GM21576 (cell line): ENCODE results near the gene ERC2.

ENCODE experiments used
- ATAC-seq: cut with Tn5 transposase; IDR thresholded peaks from one replicate; pipeline ENCODE4 v1.9.1; 2021; ENCODE audit warnings: mild to moderate bottlenecking, moderate library complexity; ENCODE audit not compliant: unreplicated experiment

Gene ERC2

DNA sequence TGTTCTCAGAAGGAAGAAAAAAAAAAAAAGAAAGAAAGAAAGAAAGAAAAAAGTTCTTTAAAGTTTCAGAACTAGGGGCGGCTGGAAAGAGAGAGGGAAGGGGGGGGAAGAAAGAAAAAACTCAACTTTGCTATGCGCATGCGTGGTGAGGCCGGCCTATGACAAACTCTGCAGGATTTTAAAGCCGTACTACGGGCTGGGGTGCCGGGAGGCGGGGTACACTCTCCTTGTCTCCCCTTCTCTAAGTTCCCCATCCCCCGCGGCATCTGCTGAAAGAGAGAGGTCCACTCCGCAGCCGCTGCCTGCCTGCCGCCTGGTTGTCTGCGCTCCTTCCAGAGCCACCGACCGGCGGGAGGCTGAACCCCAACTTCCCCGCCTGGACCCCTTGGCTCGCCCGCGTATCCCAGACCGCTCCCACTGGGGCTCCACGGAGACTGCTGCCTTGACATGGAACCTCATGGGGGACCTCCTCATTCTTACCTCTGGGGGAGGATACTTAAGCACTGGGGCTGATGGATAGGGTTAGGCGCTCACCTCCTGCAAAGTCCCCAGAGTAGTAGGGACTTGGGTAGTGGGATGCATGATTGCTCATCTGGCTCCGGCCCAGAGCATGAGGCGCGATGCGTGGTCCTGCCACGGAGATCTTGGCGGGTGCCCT is 979.7 kb downstream of the ERC2 start:
- no peak for ATAC-seq

DNA sequence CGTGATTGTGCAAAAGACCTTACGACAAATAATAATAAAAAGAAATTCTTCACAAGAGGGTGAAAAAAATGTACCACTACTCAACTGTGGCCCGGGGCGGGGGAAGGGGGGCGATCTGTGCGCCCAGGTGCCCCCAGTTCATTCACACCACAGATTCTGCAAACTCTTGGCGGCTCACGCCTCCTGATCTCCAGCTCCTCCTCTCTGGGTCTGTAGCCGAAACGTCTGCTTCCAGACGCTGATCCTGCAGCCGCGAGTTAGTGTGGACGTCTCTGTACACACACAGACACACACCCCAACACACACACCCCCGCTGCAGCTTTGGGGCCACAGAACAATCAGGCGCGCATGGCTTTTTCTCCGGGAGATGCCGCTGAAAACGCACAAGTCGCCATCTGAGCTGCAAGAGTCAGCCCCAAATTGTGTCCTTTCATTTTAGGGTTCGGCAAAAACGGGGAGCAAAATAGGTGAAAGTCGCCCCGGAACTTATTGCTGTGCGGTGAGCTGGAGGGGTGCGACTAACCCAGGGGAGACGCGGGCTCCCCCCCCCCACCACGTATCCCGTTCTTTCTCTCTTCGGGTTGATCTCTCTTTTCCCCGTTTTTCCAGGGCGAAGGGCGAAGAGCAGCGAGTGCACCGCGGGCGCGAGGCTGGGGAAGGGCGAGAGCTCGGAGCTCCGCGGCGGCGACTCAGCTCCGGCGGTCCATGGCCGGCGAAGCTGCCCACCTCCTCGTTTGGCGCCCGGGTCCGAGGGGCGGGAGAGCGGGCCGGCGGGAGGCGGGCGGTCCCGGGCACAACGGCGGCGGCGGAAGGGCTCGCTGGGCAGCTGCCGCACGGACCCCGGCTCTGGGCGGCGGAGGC is 980.7 kb downstream of the ERC2 start:
- no peak for ATAC-seq

DNA sequence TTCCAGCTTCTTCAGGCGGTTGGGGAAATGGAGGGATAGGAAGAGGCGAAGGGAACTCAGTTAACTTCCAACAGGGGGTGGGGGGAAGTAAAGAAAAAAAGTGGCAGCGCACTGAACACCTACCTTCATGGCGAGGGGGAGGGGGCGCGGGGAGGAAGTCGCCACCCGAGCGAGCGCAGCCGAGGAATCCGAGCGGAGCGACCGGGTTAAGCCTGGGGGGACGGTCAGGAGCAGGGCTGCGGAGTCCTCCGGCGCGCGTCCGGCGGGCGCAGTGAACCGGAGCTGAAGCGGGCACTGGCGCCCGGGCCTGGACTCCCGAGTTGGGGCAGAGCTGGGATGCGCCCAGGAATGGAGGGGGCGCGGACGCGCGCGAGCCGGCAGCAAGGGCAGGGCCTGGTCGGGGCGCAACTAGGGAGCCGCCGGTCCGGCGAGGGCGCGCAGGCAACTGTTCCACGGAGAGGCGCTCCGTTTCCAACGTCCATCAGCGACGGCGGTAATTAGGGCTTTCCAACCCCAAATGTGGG is 981.3 kb downstream of the ERC2 start, which contains the start of gene WNT5A:
Gene WNT5A, minus strand, starts transcription at position 450 of the 524 bp plus-strand sequence. Its CDS starts 321 bp downstream, at position 129.
- no peak for ATAC-seq

DNA sequence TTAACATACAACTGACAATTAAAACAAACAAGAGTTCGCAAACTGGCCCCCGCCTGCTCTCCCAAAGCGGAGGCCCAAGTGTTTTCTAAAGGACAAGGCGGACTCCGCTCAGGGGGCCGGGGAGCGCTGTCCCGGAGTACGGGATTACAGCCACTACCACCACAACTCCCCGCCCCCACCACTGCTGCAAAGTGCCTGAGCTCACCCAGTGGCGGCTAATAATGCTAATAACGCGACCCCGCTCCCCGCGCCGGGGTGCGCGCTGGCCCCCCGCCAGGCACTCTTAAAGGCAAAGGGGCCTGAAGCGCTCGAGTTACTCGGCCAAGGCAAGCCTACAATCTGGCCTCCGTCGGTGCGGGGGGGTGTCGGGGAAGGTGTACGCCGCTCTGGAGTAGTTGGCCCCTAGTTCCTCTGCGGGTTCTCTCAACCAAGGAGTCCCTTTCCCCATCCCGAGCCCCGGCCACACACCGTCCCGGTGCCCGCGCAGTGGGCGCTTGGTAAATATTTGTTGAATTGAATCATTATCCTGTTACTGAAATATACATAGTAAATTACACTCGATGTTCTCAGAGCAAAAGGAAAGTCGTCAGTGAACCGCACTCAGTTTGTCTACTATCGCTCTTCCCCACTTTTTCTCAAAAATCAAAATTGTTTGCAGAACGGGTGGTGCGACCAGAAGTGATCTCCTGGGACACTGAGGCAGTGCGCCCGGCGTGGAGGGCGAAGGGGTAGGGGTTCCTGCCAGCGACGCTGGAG is 982.0 kb downstream of the ERC2 start:
- no peak for ATAC-seq

DNA sequence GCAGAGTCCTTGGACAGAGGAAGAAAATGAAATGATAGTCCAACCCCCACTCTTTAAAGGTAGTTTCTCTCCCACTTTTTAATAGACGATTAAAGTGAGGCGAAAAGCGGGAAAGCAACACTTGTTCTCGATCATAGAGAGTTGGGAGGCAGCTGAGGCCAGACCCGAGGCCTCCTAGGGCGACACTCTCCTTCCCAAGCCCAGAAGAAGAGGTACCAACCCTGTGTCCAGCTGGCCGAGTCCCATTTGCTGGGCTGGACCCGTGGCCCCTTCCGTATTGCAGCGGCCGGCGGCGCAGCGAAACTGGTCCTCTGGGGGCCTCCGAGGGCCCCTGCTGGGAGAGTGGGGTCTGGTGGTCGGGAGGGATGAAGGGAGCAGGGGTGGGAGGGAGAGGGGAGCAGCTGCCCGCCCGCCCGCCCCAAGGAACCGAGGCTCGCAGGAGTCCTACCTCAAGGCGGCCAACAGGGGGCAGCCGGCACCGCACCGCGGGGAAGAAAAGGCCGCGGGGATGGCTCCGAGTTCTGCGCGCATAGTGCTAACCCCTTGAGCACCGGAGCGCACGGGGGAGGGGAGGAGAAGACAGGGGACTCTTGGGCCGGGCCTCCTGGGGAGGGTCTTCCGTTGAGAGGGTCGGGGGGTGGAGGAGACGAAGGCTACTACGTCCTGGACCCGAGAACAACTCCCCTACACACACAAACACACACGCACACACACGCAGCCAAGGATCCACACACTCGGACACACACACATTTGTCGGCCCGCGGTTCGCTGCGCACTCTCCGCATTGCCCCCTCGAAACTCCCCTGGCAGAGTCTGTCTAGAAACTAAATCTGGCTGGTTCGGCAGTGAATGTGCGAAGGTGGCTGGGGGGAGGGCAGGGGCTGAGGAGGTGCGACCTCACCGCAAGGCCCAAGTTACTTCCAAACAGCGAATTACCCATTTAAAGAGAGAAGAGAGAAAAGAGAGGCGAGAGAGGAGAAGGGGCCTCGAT is 983.2 kb downstream of the ERC2 start:
- ATAC-seq = peak; percentile 49

DNA sequence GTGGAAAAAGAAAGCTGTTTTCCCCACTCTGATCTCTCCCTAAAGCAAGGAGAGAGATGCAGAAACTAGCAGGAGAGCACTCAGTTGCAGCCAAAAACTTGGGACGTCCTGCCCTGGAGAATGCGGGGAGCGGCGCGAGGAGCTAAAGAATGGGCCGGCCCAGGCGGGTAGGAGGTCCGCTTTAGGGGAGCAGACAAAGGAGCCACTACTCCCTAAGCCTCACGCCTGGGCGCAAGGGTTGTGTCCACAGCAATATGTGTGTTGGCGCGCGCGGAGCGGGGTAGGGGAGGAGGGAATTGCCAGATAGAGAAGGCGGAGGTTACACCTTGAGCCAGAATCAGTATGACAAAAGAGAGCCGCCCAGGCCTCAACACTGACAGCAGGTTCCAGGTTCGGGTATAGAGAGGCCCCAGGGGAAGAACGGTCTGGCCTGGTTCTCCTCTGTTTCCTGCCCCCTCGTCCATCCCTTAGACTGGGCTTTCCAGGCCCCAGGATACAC is 984.0 kb downstream of the ERC2 start:
- no peak for ATAC-seq

DNA sequence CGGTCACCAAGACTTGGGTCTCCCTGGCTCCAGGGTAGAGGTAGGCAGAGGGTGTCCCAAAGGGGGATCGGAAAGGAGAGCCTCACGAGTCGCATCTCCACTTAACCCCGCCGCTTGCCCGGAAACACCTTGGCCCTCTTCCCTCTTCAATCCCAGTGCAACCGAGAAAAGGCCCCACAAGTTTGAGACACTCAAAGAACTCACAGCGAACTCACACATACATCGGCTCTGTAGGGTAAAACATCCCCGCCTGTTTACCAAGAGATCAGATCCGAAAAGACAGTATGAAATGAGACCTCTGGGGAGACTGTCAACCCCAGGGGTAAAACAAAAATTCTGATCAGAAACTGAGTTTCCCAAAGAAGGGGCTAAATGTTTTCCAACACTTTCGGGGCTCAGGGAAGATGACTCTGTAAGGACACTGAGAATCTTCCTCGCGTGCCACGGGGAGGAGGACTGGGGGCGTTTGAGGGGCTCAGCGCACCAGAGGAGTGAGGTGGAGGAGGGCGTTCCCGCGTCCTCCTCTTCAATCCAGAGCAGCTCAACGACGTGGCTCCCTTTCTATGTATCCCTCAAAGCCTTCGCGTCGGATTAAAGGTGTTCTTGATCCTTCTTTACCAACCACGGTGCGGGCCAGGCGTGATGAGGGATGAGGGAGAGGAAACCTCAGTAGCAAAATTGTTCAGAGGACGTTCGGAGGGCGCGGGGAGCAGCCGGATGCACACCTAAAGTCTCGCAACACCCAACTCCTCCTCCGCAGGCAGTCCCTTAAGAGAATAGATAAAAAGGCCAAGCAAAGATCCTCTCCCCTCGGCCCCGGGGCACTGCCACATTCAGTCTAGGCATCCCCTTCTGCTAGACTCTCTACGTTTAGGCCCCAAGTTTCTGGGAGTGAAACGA is 984.8 kb downstream of the ERC2 start:
- ATAC-seq = no peak

DNA sequence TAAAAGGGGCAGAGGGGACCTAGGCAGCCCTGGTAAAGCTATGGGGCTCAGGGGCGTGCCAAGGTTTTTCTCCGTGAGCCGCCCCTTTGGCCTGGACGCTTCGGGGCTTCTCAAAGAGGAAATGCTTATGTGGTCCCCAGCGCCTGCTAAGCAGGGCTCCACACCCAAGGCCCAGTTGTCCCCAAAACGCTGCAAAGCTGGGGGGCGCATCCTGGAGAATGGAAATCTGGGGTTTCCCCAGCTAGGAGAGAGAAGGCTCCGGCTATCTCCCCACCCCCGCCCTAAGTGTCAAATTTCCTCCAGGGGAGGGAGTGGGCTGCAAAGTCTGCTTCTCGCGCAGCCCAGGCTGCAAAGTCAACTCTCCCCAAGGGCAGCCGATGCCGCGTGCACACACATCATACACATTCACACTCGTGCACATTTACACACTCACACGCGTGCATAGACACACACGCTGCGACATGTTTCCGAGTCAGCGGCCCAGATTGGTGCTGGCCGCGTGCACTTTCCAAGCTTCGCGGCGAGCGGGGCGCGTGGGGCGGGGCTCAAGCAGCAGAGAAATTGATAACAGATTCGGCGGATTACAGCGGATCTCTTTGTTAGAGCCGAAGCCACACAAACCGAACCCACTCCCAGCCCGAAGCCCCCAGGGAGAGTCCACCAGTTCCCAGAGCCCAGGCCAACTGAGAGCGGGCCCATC is 985.6 kb downstream of the ERC2 start:
- ATAC-seq = no peak

DNA sequence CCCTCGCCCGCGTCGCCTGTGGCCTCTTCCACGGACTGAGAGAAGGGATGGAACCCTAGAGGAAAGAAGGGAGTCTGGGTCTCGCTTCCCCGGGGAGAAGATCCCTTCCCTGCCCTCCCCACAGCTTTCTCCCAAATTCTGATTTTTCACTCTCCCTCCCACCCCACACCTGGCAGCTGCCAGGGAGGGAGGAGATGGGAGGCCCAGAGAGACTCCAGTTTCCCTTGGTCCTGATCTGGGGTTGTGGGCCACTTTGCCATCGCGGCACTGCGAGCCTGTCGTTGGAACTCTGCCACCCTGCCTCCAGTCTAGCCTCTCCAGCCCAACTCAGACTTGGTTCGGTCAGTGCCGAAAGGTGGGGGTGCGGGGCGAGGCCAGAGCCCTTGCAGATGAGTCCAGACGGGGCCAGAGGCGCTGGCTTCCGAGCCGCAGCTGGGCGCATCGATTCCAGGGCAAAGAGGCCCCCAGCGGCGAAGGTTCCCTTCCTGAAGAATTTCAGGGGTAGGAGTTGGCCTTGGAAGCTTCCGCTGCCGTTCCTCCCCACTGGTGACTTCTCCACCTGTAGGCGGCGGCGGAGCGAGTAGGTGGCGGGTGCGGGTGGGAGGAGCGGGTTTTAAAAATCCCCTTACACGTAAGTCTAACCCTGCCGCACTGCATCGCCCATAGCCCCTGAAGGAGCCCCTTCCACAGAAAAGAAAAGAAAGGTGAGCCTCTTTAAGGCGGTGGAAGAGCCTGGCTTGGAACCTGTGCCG is 986.3 kb downstream of the ERC2 start:
- ATAC-seq = no peak

DNA sequence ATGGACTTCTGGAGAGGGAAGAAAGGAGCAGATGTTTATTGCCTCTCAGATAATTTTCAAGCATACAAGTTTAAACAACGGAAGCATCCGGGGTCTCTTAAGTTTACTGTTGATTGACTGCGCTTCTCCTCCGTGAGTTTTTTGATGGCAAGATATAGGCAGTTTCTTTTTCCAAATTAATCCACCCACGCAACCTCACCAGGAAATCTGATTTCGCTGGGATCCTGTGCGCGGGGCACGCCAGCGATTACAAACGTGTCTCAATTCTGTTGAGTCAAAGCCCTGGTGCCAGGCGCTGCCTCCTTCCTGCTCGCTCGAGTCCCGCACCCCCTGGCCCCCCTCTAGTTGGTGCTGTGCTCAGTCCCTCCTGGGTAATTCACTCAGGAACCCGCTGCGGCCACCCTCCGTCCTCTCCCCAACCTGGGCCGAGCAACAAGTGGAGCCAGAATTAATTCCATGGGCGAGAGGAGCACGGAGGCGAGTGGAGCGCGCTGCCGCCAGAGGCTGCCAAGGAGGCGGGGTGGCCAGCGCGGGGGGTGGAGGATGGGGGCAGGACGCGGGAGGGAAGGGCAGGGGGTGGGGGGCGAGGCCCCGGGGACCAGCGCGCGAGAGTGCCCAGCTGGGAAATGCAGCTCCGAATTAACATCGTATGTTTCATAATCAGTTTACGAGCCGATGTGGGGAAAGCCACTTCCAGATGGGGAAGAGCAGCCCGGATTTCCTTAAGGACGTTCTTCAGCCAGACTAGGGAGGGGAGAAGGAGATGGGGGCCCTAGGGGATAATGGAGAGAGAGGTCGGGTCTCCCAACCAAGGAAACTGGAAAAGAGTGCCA is 987.1 kb downstream of the ERC2 start:
- no peak for ATAC-seq

DNA sequence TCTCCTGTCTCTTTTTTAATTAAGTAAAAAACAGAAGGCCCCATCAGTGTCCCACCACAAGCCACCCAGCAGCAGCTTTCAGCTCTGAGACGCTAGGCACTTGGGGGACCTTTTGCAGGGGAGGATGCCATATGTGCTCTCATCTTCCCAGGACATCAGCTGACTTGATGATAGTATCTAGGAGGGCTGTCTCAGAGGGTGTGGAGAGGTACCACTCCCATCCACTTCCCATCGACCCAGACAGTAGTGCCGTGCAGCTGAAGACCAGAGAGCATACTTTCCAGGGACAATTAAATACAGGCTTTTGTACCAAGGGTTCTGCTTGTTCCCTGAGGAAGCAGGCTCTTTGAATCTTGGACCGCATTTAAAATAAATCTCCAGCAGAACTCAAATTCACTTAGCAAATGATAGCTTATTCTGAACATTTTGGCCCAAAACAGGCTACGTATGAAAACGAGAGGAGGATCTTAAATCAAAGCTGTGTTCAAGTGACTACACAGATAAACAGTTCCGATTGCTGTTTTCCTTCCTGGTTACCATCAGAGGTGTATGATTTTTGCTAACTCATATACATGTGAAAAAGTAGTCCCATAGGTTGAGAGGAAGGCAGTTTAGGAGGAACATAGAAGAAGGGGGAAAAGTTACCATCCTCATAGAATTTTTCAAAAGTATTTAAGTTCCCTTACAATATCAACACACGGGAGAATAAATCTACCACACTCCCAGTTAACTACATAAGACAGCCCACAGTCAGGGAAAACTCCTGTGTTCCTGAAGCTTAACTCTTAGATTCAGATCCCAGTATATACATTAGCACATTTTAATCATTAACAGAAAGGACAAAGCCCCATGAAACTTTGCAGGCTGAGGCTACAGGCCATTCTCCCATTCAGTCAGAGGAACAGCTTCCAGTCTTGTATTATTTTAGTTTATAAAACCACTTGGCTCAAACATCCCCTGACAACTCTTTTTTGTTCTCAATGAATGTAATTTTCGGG is 990.7 kb downstream of the ERC2 start:
- ATAC-seq = no peak

DNA sequence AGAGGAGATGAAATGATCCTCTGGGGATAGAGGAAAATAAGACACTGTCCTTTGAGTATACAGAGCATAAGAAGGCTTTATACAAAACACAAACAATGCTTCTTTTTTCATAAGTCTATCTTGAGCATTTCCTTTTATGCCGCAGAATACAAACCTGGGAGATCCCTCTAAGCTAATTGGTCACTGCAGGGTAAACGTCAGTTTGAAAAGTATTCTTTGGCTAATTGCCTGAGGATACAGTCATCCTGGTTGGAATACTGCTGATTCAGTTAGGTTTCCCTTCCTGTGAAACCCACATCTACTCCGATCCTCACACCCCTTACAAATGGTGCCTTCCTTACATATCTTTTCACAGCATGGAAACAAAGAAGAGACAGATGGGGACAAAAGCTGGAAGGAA is 991.8 kb downstream of the ERC2 start:
- no peak for ATAC-seq

DNA sequence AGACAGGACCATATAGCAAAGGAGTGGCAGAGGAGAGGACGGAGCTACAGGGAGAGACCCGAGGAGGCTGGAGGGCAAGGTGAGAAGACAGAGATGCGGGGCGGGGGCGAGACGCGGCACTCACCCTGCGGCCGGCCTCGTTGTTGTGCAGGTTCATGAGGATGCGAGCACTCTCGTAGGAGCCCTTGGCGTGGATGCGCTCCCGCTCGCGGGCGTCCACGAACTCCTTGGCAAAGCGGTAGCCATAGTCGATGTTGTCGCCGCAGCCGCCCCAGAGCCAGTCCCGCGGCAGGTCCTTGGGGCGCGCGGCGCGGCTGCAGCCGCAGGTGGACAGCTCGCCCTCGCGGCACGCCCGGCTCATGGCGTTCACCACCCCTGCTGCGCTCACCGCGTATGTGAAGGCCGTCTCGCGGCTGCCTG is 994.0 kb downstream of the ERC2 start:
- no peak for ATAC-seq

DNA sequence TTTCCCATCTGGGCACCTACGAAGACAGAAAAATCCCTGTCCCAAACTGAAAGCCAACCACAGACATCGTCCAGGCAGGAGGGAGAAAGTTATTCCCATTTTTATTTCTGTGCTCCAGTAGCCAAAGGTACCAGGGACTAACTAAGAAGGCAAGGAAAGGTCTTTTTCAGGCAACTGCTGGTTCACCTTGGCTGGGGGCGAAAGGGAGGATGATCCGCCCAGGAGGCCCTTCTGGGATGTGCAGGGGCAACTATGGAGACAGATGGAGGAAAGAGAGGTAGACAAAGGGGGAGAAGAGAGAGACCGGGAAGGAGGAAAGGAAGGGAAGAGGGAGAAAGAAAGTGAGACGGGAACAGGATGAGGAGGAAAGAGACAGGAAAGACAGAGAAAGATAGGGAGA is 994.5 kb downstream of the ERC2 start:
- ATAC-seq = no peak

DNA sequence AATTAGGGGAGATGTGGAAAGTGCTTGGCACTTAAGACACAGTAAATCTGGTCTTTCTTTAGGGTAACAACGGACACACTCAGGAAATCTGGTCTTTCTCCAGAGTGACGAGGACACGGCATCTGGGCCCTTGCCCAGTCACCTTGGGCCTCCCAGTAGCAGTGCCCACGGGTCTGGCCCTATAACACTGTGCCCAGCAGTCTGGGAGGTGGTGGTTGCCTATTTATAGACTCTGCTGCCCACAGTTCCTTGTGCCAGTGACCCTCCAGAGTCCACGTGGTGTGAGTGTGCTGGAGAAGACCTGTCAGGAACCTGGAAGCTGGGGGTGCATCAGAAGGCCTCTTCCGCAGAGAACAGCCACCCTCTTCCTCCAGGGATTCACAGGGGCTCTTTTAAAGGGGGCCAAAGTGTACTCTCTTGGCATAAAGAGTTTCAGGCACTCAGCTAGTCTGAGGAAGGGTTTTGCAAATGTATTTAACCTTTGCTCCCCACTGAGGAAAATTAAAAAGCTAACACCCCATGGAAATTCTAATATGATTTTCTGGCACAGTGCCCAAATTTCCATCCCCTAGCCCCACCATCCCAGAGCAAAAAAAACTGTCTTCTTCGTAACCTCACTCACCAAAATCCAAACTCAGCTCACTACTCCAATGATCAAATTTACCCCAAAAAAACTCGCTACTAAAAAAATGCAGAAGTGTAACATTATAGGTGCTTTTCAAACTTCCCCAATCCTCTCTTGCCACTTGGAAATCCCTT is 996.6 kb downstream of the ERC2 start:
- ATAC-seq = no peak
